D721Med (cell line): ENCODE data around the gene MTMR3.
"Not testable (repeated sequence)": the region's sequence is repeated elsewhere in the genome, so short reads cannot be mapped to it uniquely, and the experiment has no call there.

Experiments
- DNase-seq: peaks from one replicate; pipeline ENCODE4 v3.0.0; 2011; ENCODE audit warnings: low spot score; ENCODE audit not compliant: insufficient read length
- FAIRE-seq: peaks from 2 replicates; lab custom pipeline; 2011; peaks lifted over from hg19 to GRCh38; lab: Jason Lieb, UNC
- CTCF ChIP-seq: IDR thresholded peaks from 2 replicates; pipeline ENCODE4 v1.5.1; 2012; ENCODE audit warnings: mild to moderate bottlenecking, control low read depth; ENCODE audit not compliant: insufficient read depth; ENCODE audit errors: missing control alignments

Gene MTMR3

GRCh38 chr22:29958170-29958569 lies 75.2 kb downstream of the MTMR3 start:
- TF ChIP-seq CTCF: no peak
- DNase-seq (no peak), FAIRE-seq (no peak)

- DNase-seq (no peak), FAIRE-seq (no peak)
- TF ChIP-seq CTCF: no peak
These were observed 81.8 kb downstream of the MTMR3 start for GRCh38 chr22:29964776-29965175.

- DNase-seq (no peak), FAIRE-seq (no peak)
- no peak for TF ChIP-seq CTCF
These were observed 84.5 kb downstream of the MTMR3 start for GRCh38 chr22:29967461-29967860.

- no peak for FAIRE-seq
- no peak for TF ChIP-seq CTCF
- no peak for DNase-seq
These were observed 88.6 kb downstream of the MTMR3 start for GRCh38 chr22:29971607-29972006.

GRCh38 chr22:29972121-29972520 lies 89.1 kb downstream of the MTMR3 start:
- DNase-seq (no peak), FAIRE-seq (no peak)
- TF ChIP-seq CTCF: no peak

GRCh38 chr22:29973269-29973668 lies 90.3 kb downstream of the MTMR3 start:
- DNase-seq (no peak), FAIRE-seq (no peak)
- no peak for TF ChIP-seq CTCF

- not testable (repeated sequence) for DNase-seq, FAIRE-seq
These were observed 90.7 kb downstream of the MTMR3 start for GRCh38 chr22:29973680-29974079.

GRCh38 chr22:29975494-29975893 lies 92.5 kb downstream of the MTMR3 start:
- FAIRE-seq: no peak
- DNase-seq: no peak
- no peak for TF ChIP-seq CTCF
